Cerebellar nuclear complex (tissue), 1 donor: Measurements from ENCODE around the gene ROBO4.

Experiments used
- DNase-seq, 2 experiments: peaks; one replicate each; lab custom pipeline; 2025; lab: John Stamatoyannopoulos, UW

Gene ROBO4

DNA sequence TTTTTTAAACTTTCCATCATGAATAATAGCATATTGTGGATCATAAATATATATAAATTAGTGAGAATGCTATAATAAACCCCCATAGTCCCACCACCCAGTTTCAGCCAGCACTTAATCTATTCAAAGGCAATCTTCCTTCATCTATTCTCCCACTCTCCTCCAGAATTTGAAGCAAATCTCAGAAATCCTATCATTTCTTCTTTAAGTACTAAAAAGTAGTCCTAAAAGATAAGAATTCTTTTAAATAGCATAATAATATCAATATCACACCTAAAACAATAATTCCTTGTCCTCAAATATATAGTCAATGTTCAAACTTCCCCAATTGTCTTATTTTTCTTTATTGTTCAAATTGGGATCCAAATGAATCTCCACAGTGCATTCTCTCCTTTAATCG lies 57.0 kb downstream of the ROBO4 start:
- no peak for DNase-seq

GRCh38 chr11:124839972-124840621 lies 57.6 kb downstream of the ROBO4 start:
- no peak for DNase-seq

GRCh38 chr11:124839128-124839971 lies 58.3 kb downstream of the ROBO4 start:
- no peak for DNase-seq

DNA sequence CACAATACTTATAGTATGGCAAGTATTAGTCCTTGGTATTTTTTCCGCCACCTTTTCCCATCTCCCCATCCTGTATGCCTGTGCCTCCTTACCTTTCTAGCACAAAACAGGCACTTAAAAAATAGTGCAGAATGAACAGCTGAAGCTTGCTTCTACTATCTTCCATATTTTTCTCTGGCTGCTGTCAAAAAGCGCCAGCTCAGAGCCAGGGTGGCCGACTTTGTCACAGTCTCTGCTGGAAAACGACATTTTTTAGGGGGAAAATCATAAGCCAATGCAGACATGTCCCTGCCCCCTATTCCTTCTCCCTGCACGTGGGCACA lies 58.9 kb downstream of the ROBO4 start:
- no peak for DNase-seq

DNA sequence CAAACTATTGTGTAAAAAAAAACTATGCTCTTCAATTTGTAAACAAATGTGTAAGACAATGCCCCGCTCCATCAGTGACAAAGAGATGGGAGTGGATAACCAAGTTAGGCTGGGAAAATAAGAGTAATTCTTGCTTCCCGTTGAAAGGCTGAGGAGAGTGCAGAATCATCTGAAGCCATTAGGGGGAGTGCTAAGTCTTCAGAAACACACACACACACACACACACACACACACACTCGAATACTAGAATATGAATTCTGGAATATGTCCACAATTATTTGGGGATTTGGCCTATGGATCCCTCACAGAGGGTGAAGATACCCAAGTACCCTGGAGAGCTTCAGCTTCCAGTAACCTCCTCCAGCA lies 60.2 kb downstream of the ROBO4 start:
- DNase-seq, result no peak

DNA sequence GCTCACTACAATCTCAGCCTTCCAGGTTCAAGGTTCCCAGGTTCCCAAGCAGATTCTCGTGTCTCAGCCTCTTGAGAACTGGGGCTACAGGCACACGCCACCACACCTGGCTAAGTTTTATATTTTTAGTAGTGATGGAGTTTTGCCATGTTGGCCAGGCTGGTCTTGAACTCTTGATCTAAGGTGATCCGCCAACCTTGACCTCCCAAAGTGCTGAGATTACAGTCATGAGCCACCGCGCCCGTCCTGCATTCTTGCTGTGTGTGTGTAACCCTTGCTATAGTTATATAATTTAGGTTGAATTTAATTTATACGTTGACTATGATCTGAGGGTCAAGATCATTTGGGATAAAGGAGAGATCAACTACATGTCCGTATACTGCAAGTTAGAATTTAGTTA lies 61.7 kb downstream of the ROBO4 start:
- DNase-seq, result no peak

GRCh38 chr11:124834526-124835180 lies 63.0 kb downstream of the ROBO4 start:
- DNase-seq, result no peak
